Uterus (tissue), 2 donors: Measurements from ENCODE around the gene TPM1.

Source experiments
- CTCF ChIP-seq, 4 experiments: fragments of 200-600 bp in 2 of 4; fragments of 450-650 bp in 2 of 4; sonication (generic) in 2 of 4; IDR thresholded peaks; one replicate each; pipeline ENCODE4 v1.5.1; 2016 to 2019; ENCODE audit warnings: antibody characterized with exemption in 4 of 4, mild to moderate bottlenecking in 2 of 4, moderate library complexity in 1 of 4
- POLR2A ChIP-seq, 2 donors: fragments of 450-650 bp; IDR thresholded peaks; one replicate each; pipeline ENCODE4 v1.6.1; 2016; ENCODE audit warnings: antibody characterized with exemption in 2 of 2, mild to moderate bottlenecking in 1 of 2, moderate library complexity in 1 of 2

DNA sequence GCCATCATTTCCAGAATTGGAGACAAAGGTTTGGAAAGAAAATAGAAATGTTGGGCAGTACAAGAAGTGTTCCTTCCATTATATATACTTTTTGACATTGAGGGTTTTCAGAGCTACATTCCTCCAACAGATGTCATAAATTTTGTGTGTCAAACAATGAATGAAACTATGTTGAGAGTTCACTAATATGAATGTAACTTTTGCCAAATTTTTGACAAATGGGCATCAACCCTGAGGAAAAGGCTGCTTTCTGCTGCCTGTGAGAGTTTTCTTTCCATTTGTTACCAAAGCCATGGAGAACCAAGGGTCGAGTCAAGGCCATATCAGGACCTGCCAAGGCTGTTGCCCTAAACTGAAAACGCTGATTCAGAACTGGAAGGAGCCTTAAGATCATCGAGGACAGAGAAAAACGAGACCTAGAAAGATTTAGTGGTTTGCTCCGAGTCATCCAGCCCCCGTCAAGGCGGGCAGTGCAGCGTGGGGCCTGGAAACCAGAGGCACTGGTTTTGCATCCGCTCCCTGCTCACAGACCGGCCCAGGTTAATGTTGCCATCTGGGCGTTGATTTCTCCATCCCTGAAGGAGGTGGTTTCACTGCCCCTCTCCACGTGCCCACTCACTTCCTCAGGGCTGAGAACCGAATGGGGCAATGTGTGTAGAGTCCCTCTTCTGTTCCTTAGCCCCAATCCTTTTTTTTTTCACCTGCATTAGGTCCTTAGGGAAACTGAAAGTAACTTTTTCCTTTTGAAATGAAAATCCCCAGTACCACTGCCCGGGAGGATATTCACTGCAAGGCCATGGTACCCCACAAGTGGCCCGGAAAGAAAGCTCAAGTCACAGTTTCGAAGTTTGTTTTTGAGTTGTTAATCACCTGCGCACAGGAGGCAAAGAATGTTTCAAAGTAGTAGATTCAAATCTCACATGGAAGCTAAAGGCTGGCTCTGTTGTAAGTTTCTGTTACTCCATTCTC, 32.8 kb downstream of the TPM1 start:
- TF ChIP-seq CTCF (IDR thresholded peaks at IDR 0.05) (no peak), POLR2A (IDR thresholded peaks at IDR 0.05) (no peak)
